Measurements from ENCODE around the gene TBC1D20. TPM values are rescaled to one million over a fixed set of nuclear protein-coding genes. Genes with fewer than 3 reads are reported as not detected.

Gene TBC1D20
- total RNA-seq, 1 experiment from 2014 or later = 32.3 TPM

Other genes starting within 250 kb of the TBC1D20 start
- gene DEFB129, start 235.3 kb downstream of the TBC1D20 start, total RNA-seq (2021; ENCODE audit: unreplicated experiment) = not detected
- not detected for gene DEFB132, start 204.8 kb downstream of the TBC1D20 start, total RNA-seq (2021; ENCODE audit: unreplicated experiment)
- 22.1 TPM for gene C20orf96, start 171.8 kb downstream of the TBC1D20 start, total RNA-seq (2021; ENCODE audit: unreplicated experiment)
- gene ZCCHC3, start 165.0 kb downstream of the TBC1D20 start, total RNA-seq (2021; ENCODE audit: unreplicated experiment) = 19.3 TPM
- 40.4 TPM for gene SOX12, start 137.0 kb downstream of the TBC1D20 start, total RNA-seq (2021; ENCODE audit: unreplicated experiment)
- gene NRSN2, start 115.4 kb downstream of the TBC1D20 start, total RNA-seq (2021; ENCODE audit: unreplicated experiment) = 1.9 TPM
- 113 TPM for gene TRIB3, start 81.8 kb downstream of the TBC1D20 start, total RNA-seq (2021; ENCODE audit: unreplicated experiment)
- 180 TPM for gene RBCK1, start 54.2 kb downstream of the TBC1D20 start, total RNA-seq (2021; ENCODE audit: unreplicated experiment)
- 284 TPM for gene CSNK2A1, start 81.3 kb upstream of the TBC1D20 start, total RNA-seq (2021; ENCODE audit: unreplicated experiment)
- not detected for gene TCF15, start 147.8 kb upstream of the TBC1D20 start, total RNA-seq (2021; ENCODE audit: unreplicated experiment)
- 80.8 TPM for gene SRXN1, start 190.7 kb upstream of the TBC1D20 start, total RNA-seq (2021; ENCODE audit: unreplicated experiment)
- gene SCRT2, start 213.3 kb upstream of the TBC1D20 start, total RNA-seq (2021; ENCODE audit: unreplicated experiment) = not detected